ENCODE data around the gene BSG. TPM values are rescaled to one million over a fixed set of nuclear protein-coding genes. Genes with fewer than 3 reads are reported as not detected.

The BSG gene
- total and polyA plus RNA-seq, 10 of the 15 experiments (the other 5 are each of a cell fraction or from before 2014, with no cell fraction given) = 2.8 to 297 (median 199) TPM

GRCh38 chr19:591099-591958 lies 18.9 kb downstream of the BSG start:
- Histone ChIP-seq H3K79me2 (ENCODE audit: control insufficient read depth, insufficient read depth, low read length) (no peaks in the 10 kb centered on the region), H4K20me1 (ENCODE audit: control insufficient read depth, insufficient read depth) (no peaks in the 10 kb centered on the region), H3K36me3 (ENCODE audit: control insufficient read depth in 2 of 2, insufficient read depth in 2 of 2, low read length in 1 of 2) (no peaks in the 10 kb centered on the region), H3K9me3 (replicated peaks; ENCODE audit: control insufficient read depth, insufficient read depth, low read length) (no peaks in the 10 kb centered on the region), H3K9ac (ENCODE audit: control insufficient read depth, insufficient read depth, low read length) (no peak overlapping the region), H3K27me3 (replicated peaks in 1 of 2; ENCODE audit: control insufficient read depth in 2 of 2, insufficient read depth in 2 of 2, low read length in 1 of 2) (peaks cover 4 to 9% of the 10 kb centered on the region in 2 experiments), H3K4me2 (ENCODE audit: control insufficient read depth, insufficient read depth) (no peak overlapping the region), H3K27ac (ENCODE audit: control insufficient read depth, insufficient read depth) (no peak overlapping the region), H2AFZ (ENCODE audit: control insufficient read depth, low read depth, low read length) (no peak overlapping the region), H3K4me1 (ENCODE audit: control insufficient read depth, insufficient read depth, low read length) (no peaks in the 10 kb centered on the region), H3K4me3 (no peak overlapping the region)
- no peak for FAIRE-seq
- WGBS (ENCODE audit: insufficient coverage, insufficient replicate concordance, low lambda C conversion rate, missing lambda C conversion rate) = 58% methylated on average over 65 of the region's 75 CpGs
- ATAC-seq = no peak
- ChIA-PET CTCF (no interaction called here), SMC1A (ENCODE audit: uncharacterized antibody, unreplicated experiment) (no interaction called here), RAD21 (ENCODE audit: unreplicated experiment) (no interaction called here), POLR2A (no interaction called here)
- TF ChIP-seq REST (IDR thresholded peaks at IDR 0.05; ENCODE audit: low read depth, low read length) (peak; percentile 86), STAT3 (IDR thresholded peaks at IDR 0.05; ENCODE audit: low read depth, low read length) (no peak), ZNF274 (IDR thresholded peaks at IDR 0.05; ENCODE audit: insufficient read depth, insufficient read length) (no peak), POU2F2 (IDR thresholded peaks at IDR 0.05; ENCODE audit: borderline replicate concordance, low read depth, low read length) (no peak)
- DNase-seq (ENCODE audit: low read depth, low spot score) = no peak
- in situ Hi-C loops (cut with MboI) (no loop called here), intact Hi-C loops (cut with micrococcal nuclease; ENCODE audit: unreplicated experiment) (no loop called here)
- no TSS peak for BruUV-seq (replicated peaks)
